HG03378 (cell line): ENCODE data around the gene SLX4.
"Not testable (repeated sequence)": the region's sequence is repeated elsewhere in the genome, so short reads cannot be mapped to it uniquely, and the experiment has no call there.

Experiments
- ATAC-seq: cut with Tn5 transposase; IDR thresholded peaks from one replicate; pipeline ENCODE4 v1.9.1; 2021; ENCODE audit warnings: mild to moderate bottlenecking, moderate library complexity; ENCODE audit not compliant: unreplicated experiment

Gene SLX4, protein sequence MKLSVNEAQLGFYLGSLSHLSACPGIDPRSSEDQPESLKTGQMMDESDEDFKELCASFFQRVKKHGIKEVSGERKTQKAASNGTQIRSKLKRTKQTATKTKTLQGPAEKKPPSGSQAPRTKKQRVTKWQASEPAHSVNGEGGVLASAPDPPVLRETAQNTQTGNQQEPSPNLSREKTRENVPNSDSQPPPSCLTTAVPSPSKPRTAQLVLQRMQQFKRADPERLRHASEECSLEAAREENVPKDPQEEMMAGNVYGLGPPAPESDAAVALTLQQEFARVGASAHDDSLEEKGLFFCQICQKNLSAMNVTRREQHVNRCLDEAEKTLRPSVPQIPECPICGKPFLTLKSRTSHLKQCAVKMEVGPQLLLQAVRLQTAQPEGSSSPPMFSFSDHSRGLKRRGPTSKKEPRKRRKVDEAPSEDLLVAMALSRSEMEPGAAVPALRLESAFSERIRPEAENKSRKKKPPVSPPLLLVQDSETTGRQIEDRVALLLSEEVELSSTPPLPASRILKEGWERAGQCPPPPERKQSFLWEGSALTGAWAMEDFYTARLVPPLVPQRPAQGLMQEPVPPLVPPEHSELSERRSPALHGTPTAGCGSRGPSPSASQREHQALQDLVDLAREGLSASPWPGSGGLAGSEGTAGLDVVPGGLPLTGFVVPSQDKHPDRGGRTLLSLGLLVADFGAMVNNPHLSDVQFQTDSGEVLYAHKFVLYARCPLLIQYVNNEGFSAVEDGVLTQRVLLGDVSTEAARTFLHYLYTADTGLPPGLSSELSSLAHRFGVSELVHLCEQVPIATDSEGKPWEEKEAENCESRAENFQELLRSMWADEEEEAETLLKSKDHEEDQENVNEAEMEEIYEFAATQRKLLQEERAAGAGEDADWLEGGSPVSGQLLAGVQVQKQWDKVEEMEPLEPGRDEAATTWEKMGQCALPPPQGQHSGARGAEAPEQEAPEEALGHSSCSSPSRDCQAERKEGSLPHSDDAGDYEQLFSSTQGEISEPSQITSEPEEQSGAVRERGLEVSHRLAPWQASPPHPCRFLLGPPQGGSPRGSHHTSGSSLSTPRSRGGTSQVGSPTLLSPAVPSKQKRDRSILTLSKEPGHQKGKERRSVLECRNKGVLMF (N-terminal part only)

DNA sequence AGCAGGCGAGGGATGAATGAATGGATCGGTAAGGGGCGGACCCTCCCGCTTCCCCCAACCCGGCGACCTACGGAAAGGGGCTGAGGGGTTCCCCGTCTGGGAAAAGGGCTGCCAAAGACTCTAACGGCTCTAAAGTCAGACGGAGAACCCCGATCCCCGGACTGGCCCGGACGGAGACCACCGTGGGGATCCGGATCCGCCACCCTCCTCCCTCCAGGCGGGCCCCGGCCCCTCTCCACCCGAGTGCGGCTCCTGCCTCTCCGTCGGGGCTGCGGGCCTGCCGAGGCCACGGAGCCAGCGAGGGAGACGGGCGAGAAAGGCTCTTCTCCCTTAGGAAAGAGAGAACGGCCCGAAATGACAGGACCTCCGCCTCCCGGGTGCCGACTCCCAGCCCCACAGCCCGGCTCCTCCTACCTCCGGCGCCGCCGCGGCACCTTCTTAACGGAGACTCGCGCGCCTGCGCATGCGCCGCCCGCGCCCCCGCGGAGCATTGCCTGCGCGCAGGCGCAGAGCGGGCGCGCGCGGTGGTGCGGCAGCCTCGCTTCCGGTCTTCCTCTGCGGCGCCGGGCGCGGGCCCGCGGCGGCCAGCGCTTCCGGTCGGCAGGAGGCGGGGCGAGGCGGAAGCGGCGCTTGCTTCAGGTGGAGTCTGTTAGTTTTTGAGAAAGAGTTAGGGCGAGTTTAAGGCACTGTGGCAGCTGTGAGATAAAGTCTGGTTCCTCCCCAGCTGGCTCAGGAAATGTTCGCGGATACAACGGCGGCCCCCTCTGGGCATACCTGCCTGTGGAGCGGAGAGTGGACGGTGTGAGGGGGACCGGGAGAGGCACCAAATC is at the start of gene SLX4:
Gene SLX4 (minus strand): TSS at position 461 of the 830 bp plus-strand sequence. CDS start 2,642 bp downstream, outside the sequence.
- peak; percentile 53 for ATAC-seq

- no peak for ATAC-seq
Measured at GRCh38 chr16:3659251-3659650, 47.8 kb upstream of the SLX4 start.

DNA sequence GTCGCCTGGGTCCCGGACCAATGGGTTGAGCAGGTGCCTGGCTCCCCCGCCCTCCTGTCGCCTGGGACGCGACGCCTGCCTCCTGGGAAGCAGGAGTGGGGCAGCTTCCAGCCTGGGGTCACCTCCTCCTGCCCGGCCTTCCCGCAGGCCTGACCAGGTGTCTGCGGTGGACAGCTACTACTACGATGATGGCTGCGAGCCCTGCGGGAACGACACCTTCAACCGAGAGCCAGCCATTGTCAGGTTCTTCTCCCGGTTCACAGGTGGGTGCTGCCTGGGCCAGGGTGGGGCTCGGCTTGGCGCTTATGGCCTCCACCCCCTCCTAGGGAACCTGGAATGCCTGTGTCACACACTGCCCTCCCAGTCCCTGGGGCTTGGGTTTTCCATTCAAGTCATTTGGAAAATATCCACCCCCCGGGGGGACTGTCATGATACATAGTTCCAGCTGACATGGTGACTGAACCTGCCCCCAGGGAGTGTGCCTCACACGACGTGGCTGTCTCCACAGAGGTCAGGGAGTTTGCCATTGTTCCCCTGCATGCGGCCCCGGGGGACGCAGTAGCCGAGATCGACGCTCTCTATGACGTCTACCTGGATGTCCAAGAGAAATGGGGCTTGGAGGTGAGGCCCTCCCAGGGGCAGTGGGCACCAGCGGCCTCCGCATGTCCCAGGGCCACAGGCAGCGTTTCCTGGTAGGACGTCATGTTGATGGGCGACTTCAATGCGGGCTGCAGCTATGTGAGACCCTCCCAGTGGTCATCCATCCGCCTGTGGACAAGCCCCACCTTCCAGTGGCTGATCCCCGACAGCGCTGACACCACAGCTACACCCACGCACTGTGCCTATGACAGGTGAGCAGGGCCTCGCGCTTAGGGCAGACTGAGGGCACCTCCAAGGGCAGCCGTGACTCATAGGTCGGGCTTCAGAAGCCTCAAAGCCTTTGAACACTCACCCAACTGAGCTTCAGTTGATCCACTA is 45.4 kb upstream of the SLX4 start:
- no peak for ATAC-seq

DNA sequence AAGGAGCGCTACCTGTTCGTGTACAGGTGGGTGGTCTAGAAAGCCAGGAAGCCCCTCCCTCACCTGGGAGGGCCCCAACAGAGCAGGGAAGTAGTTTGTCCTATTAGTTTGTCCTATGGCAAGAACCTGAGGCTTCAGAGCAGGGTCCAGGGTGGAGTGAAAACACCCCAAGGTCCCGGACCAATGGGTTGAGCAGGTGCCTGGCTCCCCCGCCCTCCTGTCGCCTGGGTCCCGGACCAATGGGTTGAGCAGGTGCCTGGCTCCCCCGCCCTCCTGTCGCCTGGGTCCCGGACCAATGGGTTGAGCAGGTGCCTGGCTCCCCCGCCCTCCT is 44.7 kb upstream of the SLX4 start:
- ATAC-seq = not testable (repeated sequence)

GRCh38 chr16:3655396-3656159 is 44.2 kb upstream of the SLX4 start:
- no peak for ATAC-seq

DNA sequence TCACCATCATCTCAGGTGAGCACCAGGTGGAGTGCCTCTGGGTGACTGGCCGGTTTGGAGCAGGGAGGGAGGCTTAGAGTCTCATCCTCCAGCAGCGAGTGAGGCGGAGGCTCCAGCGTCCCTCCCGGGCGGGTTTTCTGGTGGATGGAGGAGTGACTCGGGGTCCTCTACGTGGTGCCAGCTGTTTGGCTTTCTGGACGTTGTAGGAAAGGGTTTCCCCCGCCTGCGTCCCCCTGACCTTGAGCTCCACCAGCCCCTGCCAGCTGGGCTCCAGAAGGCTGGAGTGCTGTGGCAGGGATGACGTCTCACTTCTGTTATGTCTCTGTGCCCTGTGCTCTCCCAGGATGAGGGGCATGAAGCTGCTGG is 43.6 kb upstream of the SLX4 start:
- no peak for ATAC-seq

GRCh38 chr16:3654249-3654991 is 43.0 kb upstream of the SLX4 start, which contains the start of gene DNASE1:
TSS of gene DNASE1 (plus strand) at chr16:3654691. CDS start at chr16:3655374, 683 bp downstream.
- no peak for ATAC-seq

DNA sequence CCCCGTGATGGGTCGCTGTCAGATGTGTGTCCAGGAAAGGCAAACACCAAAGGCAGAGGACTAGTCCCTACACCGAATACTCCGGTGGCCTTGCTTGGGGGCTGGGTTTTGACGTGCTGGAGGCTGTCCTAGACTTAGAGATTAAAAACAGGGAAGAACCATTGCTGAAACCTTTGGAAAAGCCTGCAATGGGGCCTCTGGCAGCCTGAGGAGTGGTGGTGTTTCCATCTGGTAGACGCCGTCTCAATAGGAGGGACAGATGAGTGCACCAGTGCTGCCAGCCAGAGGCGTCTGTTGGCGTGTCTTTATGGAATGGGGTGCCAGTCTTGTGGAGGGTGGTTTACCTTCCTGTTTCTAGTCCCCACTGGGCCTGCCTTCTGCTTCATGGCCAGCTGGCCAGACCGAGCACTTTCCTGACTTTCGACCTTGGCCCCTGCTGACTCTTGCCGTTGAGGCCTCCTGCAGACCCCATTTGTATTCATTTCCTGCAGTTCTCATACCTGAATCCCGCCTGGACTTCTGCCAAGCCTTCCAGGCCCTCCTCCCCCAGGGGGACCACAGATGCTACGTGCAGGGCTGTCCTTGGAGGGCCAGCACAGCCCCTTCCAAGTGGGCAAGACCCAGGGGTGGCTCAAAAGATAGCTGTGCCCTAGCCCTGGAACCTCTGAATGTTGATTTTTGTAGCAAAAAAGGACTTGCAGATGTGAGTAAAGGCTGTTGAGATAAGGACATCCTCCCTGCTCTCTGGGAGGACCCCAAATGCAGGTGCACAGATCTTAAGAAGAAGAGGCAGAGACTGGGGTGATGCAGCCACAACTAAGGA is 41.2 kb upstream of the SLX4 start:
- ATAC-seq = no peak

- no peak for ATAC-seq
Measured at GRCh38 chr16:3651461-3652372, 40.3 kb upstream of the SLX4 start.

GRCh38 chr16:3650631-3651265 is 39.3 kb upstream of the SLX4 start:
- no peak for ATAC-seq

GRCh38 chr16:3646348-3646920 is 35.0 kb upstream of the SLX4 start:
- no peak for ATAC-seq

- no peak for ATAC-seq
Measured at GRCh38 chr16:3645504-3646347, 34.3 kb upstream of the SLX4 start.

DNA sequence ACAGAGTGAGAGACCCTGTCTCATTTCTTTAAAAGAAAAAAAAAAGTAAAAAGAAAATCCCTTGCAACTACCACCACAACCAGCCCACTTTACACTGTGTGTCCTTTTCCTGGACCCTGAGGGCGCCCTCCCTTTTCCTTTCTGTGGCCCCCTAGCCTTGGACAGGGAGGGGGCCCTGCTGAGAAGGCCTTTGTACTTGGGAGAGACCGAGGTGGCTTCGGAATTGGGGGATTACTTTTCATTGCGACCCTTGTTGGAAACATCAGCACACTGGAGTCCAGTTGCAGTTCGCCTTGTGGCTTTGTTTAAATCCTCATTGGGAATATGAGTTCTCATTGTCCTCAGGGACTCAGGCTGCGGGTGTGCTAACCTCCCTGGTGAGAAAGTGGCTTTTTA is 33.7 kb upstream of the SLX4 start:
- ATAC-seq = no peak

DNA sequence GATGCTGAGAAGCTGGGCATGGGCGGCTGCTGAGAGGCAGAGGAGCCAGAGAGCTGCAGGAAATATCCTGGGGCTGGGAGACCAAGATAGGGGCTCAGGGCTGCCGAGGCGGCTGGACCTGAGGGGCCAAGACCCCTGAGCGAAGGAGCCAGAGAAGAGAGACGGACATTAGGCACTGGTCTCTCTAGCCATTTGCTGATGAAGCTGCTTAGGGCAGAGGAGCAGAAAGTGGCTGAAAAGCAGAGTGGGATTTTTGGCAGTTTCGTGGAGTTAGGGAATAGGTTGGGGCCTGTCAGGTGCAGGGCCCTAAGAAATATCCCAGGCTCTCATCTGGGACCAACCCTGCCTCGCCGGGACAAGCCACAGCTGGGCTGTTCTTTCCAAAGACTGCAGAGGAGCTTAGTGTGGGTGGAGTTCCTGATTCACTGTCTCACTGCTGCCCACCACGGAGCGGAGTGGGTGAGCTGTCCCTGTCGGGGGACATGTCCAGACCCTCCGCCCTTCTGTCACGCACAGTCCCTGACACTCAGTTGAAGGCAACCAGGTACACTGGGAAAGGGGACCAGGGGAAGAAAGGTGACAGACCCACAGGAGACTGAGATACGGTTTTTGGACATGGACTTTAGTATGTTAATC is 31.8 kb upstream of the SLX4 start:
- no peak for ATAC-seq
